ENCODE data around the gene DMKN. TPM values are rescaled to one million over a fixed set of nuclear protein-coding genes. Genes with fewer than 3 reads are reported as not detected.

DMKN gene
- polyA plus RNA-seq, 3 donors: not detected

DNA sequence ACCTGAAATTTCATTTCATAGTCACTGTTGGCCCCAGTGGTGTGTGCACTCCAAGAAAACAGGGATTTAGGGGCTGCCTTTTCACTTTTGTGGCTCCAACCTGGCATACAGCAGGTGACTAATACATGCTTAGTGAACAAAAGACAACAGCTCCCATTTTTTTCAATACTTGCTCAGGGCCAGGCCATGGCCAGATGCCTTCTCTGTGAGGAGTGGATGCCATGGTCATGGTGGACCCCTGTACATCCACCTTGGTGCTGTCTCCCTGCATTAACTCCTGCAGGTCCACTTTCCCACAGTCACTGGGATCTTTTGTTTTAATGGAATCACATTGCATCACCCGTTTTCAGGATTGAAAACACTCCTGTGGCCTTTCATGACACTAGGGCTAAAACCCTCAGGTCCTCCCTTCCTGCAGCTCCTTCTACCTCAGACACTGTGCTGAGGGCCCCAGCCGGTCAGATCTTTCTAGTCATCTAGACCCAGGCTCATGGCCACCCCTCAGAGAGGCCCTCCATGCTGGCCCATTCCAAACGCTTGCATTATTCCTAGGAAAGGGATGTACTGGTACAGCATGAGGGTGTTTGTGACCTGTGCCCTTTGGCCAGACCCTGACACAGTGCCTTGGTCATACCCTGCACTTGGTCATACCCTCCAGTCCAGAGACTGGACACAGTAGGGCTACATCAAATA lies 30.8 kb upstream of the DMKN start:
- intact Hi-C loops (cut with micrococcal nuclease): no loop called here
- Mint-ChIP-seq H3K4me3 (peak overlapping the region; percentile 87 to 93), H3K27me3 (ENCODE audit: low read depth in 3 of 3) (peaks cover 0 to 4% (median 0%) of the 10 kb centered on the region in 3 donors), H3K4me1 (peaks cover 29% of the 10 kb centered on the region), H3K36me3 (peaks cover 19 to 23% of the 10 kb centered on the region in 2 donors), H3K9me3 (no peaks in the 10 kb centered on the region), H3K27ac (peak overlapping the region in 4 of 7 donors; percentile 53 to 83 (median 72))
- Histone ChIP-seq H3K4me3 (replicated peaks in 1 of 3; ENCODE audit: low read depth in 2 of 3, low read length in 3 of 3) (peak overlapping the region; percentile 81 to 90 (median 83)), H2AFZ (ENCODE audit: insufficient read depth, low read depth, low read length, poor library complexity, severe bottlenecking) (peak overlapping the region; percentile 94), H3K36me3 (replicated peaks in 1 of 2; ENCODE audit: control insufficient read depth in 1 of 2, insufficient read depth in 2 of 2, low read length in 2 of 2) (peaks cover 4 to 9% of the 10 kb centered on the region in 2 donors), H3K9me3 (replicated peaks in 1 of 2; ENCODE audit: control insufficient read depth in 1 of 2, insufficient read depth in 1 of 2, low read length in 2 of 2) (no peaks in the 10 kb centered on the region), H3K9ac (ENCODE audit: insufficient read depth, low read length, poor library complexity, severe bottlenecking) (peak overlapping the region; percentile 90), H3K79me2 (ENCODE audit: insufficient read depth, low read length) (peaks cover 8% of the 10 kb centered on the region), H3K4me1 (ENCODE audit: control insufficient read depth in 1 of 2, insufficient read depth in 2 of 2, low read length in 2 of 2) (peaks cover 21 to 28% of the 10 kb centered on the region in 2 donors), H3K4me2 (replicated peaks; ENCODE audit: extremely low read depth, low read length, poor library complexity, severe bottlenecking) (peak overlapping the region; percentile 96), H3K27ac (ENCODE audit: low read depth in 1 of 2, low read length in 2 of 2) (peak overlapping the region in 1 of 2 donors; percentile 88), H4K20me1 (ENCODE audit: insufficient read depth, low read length) (peaks cover 1% of the 10 kb centered on the region), H3K27me3 (ENCODE audit: control insufficient read depth in 2 of 2, insufficient read depth in 2 of 2, low read length in 2 of 2) (no peaks in the 10 kb centered on the region)
- no peak for DNase-seq
- TF ChIP-seq, protein P1, sequence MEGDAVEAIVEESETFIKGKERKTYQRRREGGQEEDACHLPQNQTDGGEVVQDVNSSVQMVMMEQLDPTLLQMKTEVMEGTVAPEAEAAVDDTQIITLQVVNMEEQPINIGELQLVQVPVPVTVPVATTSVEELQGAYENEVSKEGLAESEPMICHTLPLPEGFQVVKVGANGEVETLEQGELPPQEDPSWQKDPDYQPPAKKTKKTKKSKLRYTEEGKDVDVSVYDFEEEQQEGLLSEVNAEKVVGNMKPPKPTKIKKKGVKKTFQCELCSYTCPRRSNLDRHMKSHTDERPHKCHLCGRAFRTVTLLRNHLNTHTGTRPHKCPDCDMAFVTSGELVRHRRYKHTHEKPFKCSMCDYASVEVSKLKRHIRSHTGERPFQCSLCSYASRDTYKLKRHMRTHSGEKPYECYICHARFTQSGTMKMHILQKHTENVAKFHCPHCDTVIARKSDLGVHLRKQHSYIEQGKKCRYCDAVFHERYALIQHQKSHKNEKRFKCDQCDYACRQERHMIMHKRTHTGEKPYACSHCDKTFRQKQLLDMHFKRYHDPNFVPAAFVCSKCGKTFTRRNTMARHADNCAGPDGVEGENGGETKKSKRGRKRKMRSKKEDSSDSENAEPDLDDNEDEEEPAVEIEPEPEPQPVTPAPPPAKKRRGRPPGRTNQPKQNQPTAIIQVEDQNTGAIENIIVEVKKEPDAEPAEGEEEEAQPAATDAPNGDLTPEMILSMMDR (IDR thresholded peaks at IDR 0.05): no peak
- 93% methylated on average over 3 of the region's 3 CpGs for WGBS (ENCODE audit: insufficient coverage)

- no peak overlapping the region for H2AFZ ChIP-seq (ENCODE audit: insufficient read depth, low read depth, low read length, poor library complexity, severe bottlenecking)
- H3K4me2 ChIP-seq (replicated peaks; ENCODE audit: extremely low read depth, low read length, poor library complexity, severe bottlenecking): no peak overlapping the region
- Mint-ChIP-seq H3K36me3 (peaks cover 18 to 19% of the 10 kb centered on the region in 2 donors), H3K4me1 (peaks cover 24% of the 10 kb centered on the region), H3K27me3 (ENCODE audit: low read depth in 3 of 3) (peaks cover 0 to 2% (median 0%) of the 10 kb centered on the region in 3 donors), H3K9me3 (no peaks in the 10 kb centered on the region), H3K27ac (no peak overlapping the region), H3K4me3 (peak overlapping the region in 1 of 2 donors; percentile 9)
- peaks cover 21 to 28% of the 10 kb centered on the region in 2 donors for H3K4me1 ChIP-seq (ENCODE audit: control insufficient read depth in 1 of 2, insufficient read depth in 2 of 2, low read length in 2 of 2)
- TF ChIP-seq, protein P1 (IDR thresholded peaks at IDR 0.05): no peak
- H3K36me3 ChIP-seq (replicated peaks in 1 of 2; ENCODE audit: control insufficient read depth in 1 of 2, insufficient read depth in 2 of 2, low read length in 2 of 2): peaks cover 4 to 9% of the 10 kb centered on the region in 2 donors
- WGBS (ENCODE audit: insufficient coverage): 96% methylated on average over 8 of the region's 15 CpGs
- no peaks in the 10 kb centered on the region for H3K27me3 ChIP-seq (ENCODE audit: control insufficient read depth in 2 of 2, insufficient read depth in 2 of 2, low read length in 2 of 2)
- no peak overlapping the region for H3K4me3 ChIP-seq (replicated peaks in 1 of 3; ENCODE audit: low read depth in 2 of 3, low read length in 3 of 3)
- no peak for DNase-seq
- peaks cover 8% of the 10 kb centered on the region for H3K79me2 ChIP-seq (ENCODE audit: insufficient read depth, low read length)
- intact Hi-C loops (cut with micrococcal nuclease): no loop called here
- H3K9me3 ChIP-seq (replicated peaks in 1 of 2; ENCODE audit: control insufficient read depth in 1 of 2, insufficient read depth in 1 of 2, low read length in 2 of 2): no peaks in the 10 kb centered on the region
- no peaks in the 10 kb centered on the region for H4K20me1 ChIP-seq (ENCODE audit: insufficient read depth, low read length)
- no peak overlapping the region for H3K9ac ChIP-seq (ENCODE audit: insufficient read depth, low read length, poor library complexity, severe bottlenecking)
- H3K27ac ChIP-seq (ENCODE audit: low read depth in 1 of 2, low read length in 2 of 2): no peak overlapping the region
These were observed 30.0 kb upstream of the DMKN start for GRCh38 chr19:35543280-35544109.
